Mesenchymal stem cell (in vitro differentiated cells and primary cell): ENCODE data around the gene ASXL2.
A peak's percentile ranks its signal among the peaks of the same experiment; 100 is the strongest.

Experiments
- DNase-seq: peaks from one replicate; pipeline ENCODE4 v3.0.0-alpha.2; 2013
- H2AFZ ChIP-seq: one replicate; pipeline ENCODE4 v1.6.1; 2013; ENCODE audit warnings: low read depth, mild to moderate bottlenecking, control low read depth, inconsistent platforms, low read length, moderate library complexity
- H2AK5ac ChIP-seq: 2 replicates; pipeline ENCODE4 v1.6.1; 2013; ENCODE audit warnings: low read length, moderate library complexity, mild to moderate bottlenecking, inconsistent platforms; ENCODE audit not compliant: severe bottlenecking
- H2BK120ac ChIP-seq: one replicate; pipeline ENCODE4 v1.6.1; 2013; ENCODE audit warnings: low read depth, mild to moderate bottlenecking, inconsistent platforms, low read length, moderate library complexity
- H2BK12ac ChIP-seq, 2 experiments: one replicate each; pipeline ENCODE4 v1.6.1; 2013; ENCODE audit warnings: inconsistent platforms in 2 of 2, low read length in 2 of 2, mild to moderate bottlenecking in 2 of 2, moderate library complexity in 2 of 2, control low read depth in 1 of 2
- H2BK15ac ChIP-seq: one replicate; pipeline ENCODE4 v1.6.1; 2013; ENCODE audit warnings: mild to moderate bottlenecking, low read depth, inconsistent platforms; ENCODE audit not compliant: poor library complexity, severe bottlenecking
- H2BK5ac ChIP-seq: 2 replicates; pipeline ENCODE4 v1.6.1; 2013; ENCODE audit warnings: low read depth, mild to moderate bottlenecking, low read length, control low read depth, inconsistent platforms; ENCODE audit not compliant: poor library complexity, severe bottlenecking
- H3K14ac ChIP-seq, 2 experiments: one replicate each; pipeline ENCODE4 v1.6.1; 2013; ENCODE audit warnings: inconsistent platforms in 2 of 2, low read length in 2 of 2, control low read depth in 1 of 2, mild to moderate bottlenecking in 1 of 2, moderate library complexity in 1 of 2
- H3K18ac ChIP-seq, 2 experiments: one replicate each; pipeline ENCODE4 v1.6.1; 2013; ENCODE audit warnings: inconsistent platforms in 2 of 2, low read length in 2 of 2, control low read depth in 1 of 2, low read depth in 1 of 2, mild to moderate bottlenecking in 1 of 2
- H3K23ac ChIP-seq, 2 experiments: one replicate each; pipeline ENCODE4 v1.6.1; 2013; ENCODE audit warnings: inconsistent platforms in 2 of 2, low read length in 2 of 2, mild to moderate bottlenecking in 2 of 2, moderate library complexity in 2 of 2, control low read depth in 1 of 2
- H3K27ac ChIP-seq: 2 replicates; pipeline ENCODE4 v1.5.1; 2013; ENCODE audit warnings: mild to moderate bottlenecking, moderate library complexity, low read length, control low read depth, inconsistent platforms; ENCODE audit not compliant: poor library complexity, severe bottlenecking
- H3K27me3 ChIP-seq, 2 experiments: 2 replicates each; pipeline versions ENCODE4 v1.6.1 to v1.7.0; 2013; ENCODE audit warnings: low read length in 2 of 2, mild to moderate bottlenecking in 2 of 2, moderate library complexity in 2 of 2, control low read depth in 1 of 2, inconsistent platforms in 1 of 2; ENCODE audit not compliant: control insufficient read depth in 1 of 2, insufficient read depth in 1 of 2
- H3K36me3 ChIP-seq, 2 experiments: 2 replicates each; pipeline versions ENCODE4 v1.6.1 to v1.7.0; 2013; ENCODE audit warnings: low read length in 2 of 2, control low read depth in 1 of 2, inconsistent platforms in 1 of 2, low read depth in 1 of 2, mild to moderate bottlenecking in 1 of 2; ENCODE audit not compliant: insufficient read depth in 2 of 2, control insufficient read depth in 1 of 2
- H3K4ac ChIP-seq, 2 experiments: one replicate each; pipeline ENCODE4 v1.6.1; 2013; ENCODE audit warnings: inconsistent platforms in 2 of 2, low read length in 2 of 2, mild to moderate bottlenecking in 2 of 2, moderate library complexity in 2 of 2, control low read depth in 1 of 2, low read depth in 1 of 2
- H3K4me1 ChIP-seq: 2 replicates; pipeline ENCODE4 v1.6.1; 2013; ENCODE audit warnings: low read depth, low read length, control low read depth; ENCODE audit not compliant: control insufficient read depth, insufficient read depth
- H3K4me2 ChIP-seq: 2 replicates; pipeline ENCODE4 v1.6.1; 2013; ENCODE audit warnings: low read length, mild to moderate bottlenecking, inconsistent platforms; ENCODE audit not compliant: poor library complexity, severe bottlenecking
- H3K4me3 ChIP-seq, 2 experiments: 2 replicates each; pipeline versions ENCODE4 v1.5.1 to v1.7.0; 2013; ENCODE audit warnings: low read length in 2 of 2, mild to moderate bottlenecking in 2 of 2, control low read depth in 1 of 2, low read depth in 1 of 2; ENCODE audit not compliant: insufficient read depth in 1 of 2
- H3K79me1 ChIP-seq: replicated peaks from 2 replicates; pipeline ENCODE4 v1.6.1; 2013; ENCODE audit warnings: mild to moderate bottlenecking, control low read depth, low read length, inconsistent platforms; ENCODE audit not compliant: poor library complexity, severe bottlenecking
- H3K9ac ChIP-seq: 2 replicates; pipeline ENCODE4 v1.7.0; 2013; ENCODE audit warnings: mild to moderate bottlenecking, low read length, moderate library complexity
- H3K9me3 ChIP-seq: 2 replicates; pipeline ENCODE4 v1.7.0; 2013; ENCODE audit warnings: mild to moderate bottlenecking, low read length; ENCODE audit not compliant: control insufficient read depth
- H4K8ac ChIP-seq: one replicate; pipeline ENCODE4 v1.6.1; 2013; ENCODE audit warnings: inconsistent platforms, mild to moderate bottlenecking, low read length, moderate library complexity
- H4K91ac ChIP-seq: one replicate; pipeline ENCODE4 v1.6.1; 2013; ENCODE audit warnings: mild to moderate bottlenecking, low read length, inconsistent platforms
- WGBS: methylation state at CpG from one replicate; pipeline ENCODE4 v1.1.7; 2013; ENCODE audit warnings: mixed read lengths; 5-methylcytosine and 5-hydroxymethylcytosine counted together

Gene ASXL2

GRCh38 chr2:25867396-25868003 is 10.8 kb downstream of the ASXL2 start:
- no peak overlapping the region for H3K18ac ChIP-seq
- H3K79me1 ChIP-seq: peaks cover 16% of the 10 kb centered on the region
- H3K4me1 ChIP-seq: peaks cover 2% of the 10 kb centered on the region
- peaks cover 3 to 15% of the 10 kb centered on the region in 2 experiments for H3K36me3 ChIP-seq
- H2BK15ac ChIP-seq: no peak overlapping the region
- no peak overlapping the region for H3K27ac ChIP-seq
- H3K23ac ChIP-seq: no peak overlapping the region
- no peak overlapping the region for H4K8ac ChIP-seq
- H3K9me3 ChIP-seq: no peaks in the 10 kb centered on the region
- H4K91ac ChIP-seq: no peak overlapping the region
- H3K4me3 ChIP-seq: no peak overlapping the region
- H2BK12ac ChIP-seq: no peak overlapping the region
- no peak overlapping the region for H3K9ac ChIP-seq
- H2BK5ac ChIP-seq: no peak overlapping the region
- no peaks in the 10 kb centered on the region for H3K27me3 ChIP-seq
- no peak overlapping the region for H2AFZ ChIP-seq
- no peak overlapping the region for H3K14ac ChIP-seq
- DNase-seq: no peak
- no peak overlapping the region for H3K4ac ChIP-seq
- H2BK120ac ChIP-seq: no peak overlapping the region
- no peak overlapping the region for H3K4me2 ChIP-seq
- no peak overlapping the region for H2AK5ac ChIP-seq
- 60% methylated on average over 5 of the region's 5 CpGs for WGBS

GRCh38 chr2:25856377-25856776 is 21.9 kb downstream of the ASXL2 start:
- DNase-seq: no peak

GRCh38 chr2:25855065-25855464 is 23.2 kb downstream of the ASXL2 start:
- DNase-seq: no peak
- 100% methylated on average over 3 of the region's 3 CpGs for WGBS

More at GRCh38 chr2:25856377-25856776, 21.9 kb downstream of the ASXL2 start:
- WGBS: over 99% methylated on average over 9 of the region's 9 CpGs
- Histone ChIP-seq H3K9me3 (no peaks in the 10 kb centered on the region), H3K18ac (no peak overlapping the region), H3K23ac (no peak overlapping the region), H3K4ac (no peak overlapping the region), H2BK5ac (no peak overlapping the region), H3K4me1 (peaks cover 2% of the 10 kb centered on the region), H3K9ac (no peak overlapping the region), H3K14ac (no peak overlapping the region), H2BK15ac (no peak overlapping the region), H3K4me3 (no peak overlapping the region), H2BK12ac (no peak overlapping the region), H3K27me3 (no peaks in the 10 kb centered on the region), H3K79me1 (peaks cover 18% of the 10 kb centered on the region), H3K36me3 (peaks cover 3 to 4% of the 10 kb centered on the region in 2 experiments), H2AK5ac (no peak overlapping the region), H3K27ac (no peak overlapping the region), H4K91ac (no peak overlapping the region), H4K8ac (no peak overlapping the region), H2BK120ac (no peak overlapping the region), H3K4me2 (no peak overlapping the region), H2AFZ (no peak overlapping the region)

GRCh38 chr2:25854613-25855012 is 23.7 kb downstream of the ASXL2 start:
- H4K91ac ChIP-seq: no peak overlapping the region
- H2BK5ac ChIP-seq: no peak overlapping the region
- no peak overlapping the region for H3K27ac ChIP-seq
- no peak overlapping the region for H2BK120ac ChIP-seq
- no CpG with 5 or more reads among the region's 2 CpGs for WGBS
- peak overlapping the region; percentile 69 for H4K8ac ChIP-seq
- H3K18ac ChIP-seq: peak overlapping the region in 1 of 2 experiments; percentile 43
- H3K9ac ChIP-seq: no peak overlapping the region
- no peaks in the 10 kb centered on the region for H3K27me3 ChIP-seq
- no peak overlapping the region for H3K4ac ChIP-seq
- no peak for DNase-seq
- no peaks in the 10 kb centered on the region for H3K9me3 ChIP-seq
- H3K79me1 ChIP-seq: peaks cover 18% of the 10 kb centered on the region
- H3K36me3 ChIP-seq: peaks cover 3 to 4% of the 10 kb centered on the region in 2 experiments
- peak overlapping the region in 1 of 2 experiments; percentile 60 for H3K23ac ChIP-seq
- H2AK5ac ChIP-seq: peak overlapping the region; percentile 65
- H3K4me1 ChIP-seq: peaks cover 4% of the 10 kb centered on the region
- H2BK15ac ChIP-seq: no peak overlapping the region
- H3K4me2 ChIP-seq: no peak overlapping the region
- H2AFZ ChIP-seq: no peak overlapping the region
- H3K14ac ChIP-seq: no peak overlapping the region
- no peak overlapping the region for H3K4me3 ChIP-seq
- no peak overlapping the region for H2BK12ac ChIP-seq

More at GRCh38 chr2:25855065-25855464, 23.2 kb downstream of the ASXL2 start:
- no peak overlapping the region for H2BK15ac ChIP-seq
- H3K4me3 ChIP-seq: no peak overlapping the region
- H3K14ac ChIP-seq: no peak overlapping the region
- H3K36me3 ChIP-seq: peaks cover 3 to 4% of the 10 kb centered on the region in 2 experiments
- no peak overlapping the region for H2BK120ac ChIP-seq
- no peak overlapping the region for H3K23ac ChIP-seq
- no peak overlapping the region for H3K9ac ChIP-seq
- no peak overlapping the region for H3K18ac ChIP-seq
- H4K8ac ChIP-seq: no peak overlapping the region
- no peak overlapping the region for H2BK12ac ChIP-seq
- no peak overlapping the region for H4K91ac ChIP-seq
- H3K27me3 ChIP-seq: no peaks in the 10 kb centered on the region
- no peak overlapping the region for H2AFZ ChIP-seq
- H3K4ac ChIP-seq: no peak overlapping the region
- H3K9me3 ChIP-seq: no peaks in the 10 kb centered on the region
- no peak overlapping the region for H2AK5ac ChIP-seq
- H3K79me1 ChIP-seq: peaks cover 18% of the 10 kb centered on the region
- no peak overlapping the region for H3K4me2 ChIP-seq
- peaks cover 4% of the 10 kb centered on the region for H3K4me1 ChIP-seq
- no peak overlapping the region for H2BK5ac ChIP-seq
- no peak overlapping the region for H3K27ac ChIP-seq
